Measurements from ENCODE around the gene ANXA6. TPM values are rescaled to one million over a fixed set of nuclear protein-coding genes. Genes with fewer than 3 reads are reported as not detected.

Gene ANXA6
- polyA plus RNA-seq, 1 donor, result 112 TPM

- H3K27ac ChIP-seq (ENCODE audit: low read length), result no peak overlapping the region
- no peaks in the 10 kb centered on the region for H3K9me3 ChIP-seq (ENCODE audit: control insufficient read depth, low read depth, low read length)
- no CpG with 5 or more reads among the region's 1 CpG for WGBS (ENCODE audit: insufficient coverage, low lambda C conversion rate)
- H3K4me3 ChIP-seq (ENCODE audit: low read length), result no peak overlapping the region
- DNase-seq, result no peak
- no peaks in the 10 kb centered on the region for H3K27me3 ChIP-seq (ENCODE audit: control insufficient read depth, insufficient read depth, low read length)
- H3K4me1 ChIP-seq (ENCODE audit: control insufficient read depth, insufficient read depth, low read length), result peaks cover 10% of the 10 kb centered on the region
- H3K36me3 ChIP-seq (ENCODE audit: control insufficient read depth, insufficient read depth, low read length), result peaks cover 53% of the 10 kb centered on the region
Measured at GRCh38 chr5:151065609-151066008, 92.0 kb downstream of the ANXA6 start.

GRCh38 chr5:151064916-151065499, 92.6 kb downstream of the ANXA6 start:
- Histone ChIP-seq H3K4me3 (ENCODE audit: low read length) (no peak overlapping the region), H3K36me3 (ENCODE audit: control insufficient read depth, insufficient read depth, low read length) (peaks cover 59% of the 10 kb centered on the region), H3K27me3 (ENCODE audit: control insufficient read depth, insufficient read depth, low read length) (no peaks in the 10 kb centered on the region), H3K9me3 (ENCODE audit: control insufficient read depth, low read depth, low read length) (no peaks in the 10 kb centered on the region), H3K4me1 (ENCODE audit: control insufficient read depth, insufficient read depth, low read length) (peaks cover 10% of the 10 kb centered on the region), H3K27ac (ENCODE audit: low read length) (no peak overlapping the region)
- no peak for DNase-seq
- WGBS (ENCODE audit: insufficient coverage, low lambda C conversion rate), result no CpG with 5 or more reads among the region's 12 CpGs

- no peak for DNase-seq
- no CpG with 5 or more reads among the region's 17 CpGs for WGBS (ENCODE audit: insufficient coverage, low lambda C conversion rate)
- Histone ChIP-seq H3K4me1 (ENCODE audit: control insufficient read depth, insufficient read depth, low read length) (peaks cover 10% of the 10 kb centered on the region), H3K27me3 (ENCODE audit: control insufficient read depth, insufficient read depth, low read length) (no peaks in the 10 kb centered on the region), H3K9me3 (ENCODE audit: control insufficient read depth, low read depth, low read length) (no peaks in the 10 kb centered on the region), H3K27ac (ENCODE audit: low read length) (no peak overlapping the region), H3K36me3 (ENCODE audit: control insufficient read depth, insufficient read depth, low read length) (peaks cover 66% of the 10 kb centered on the region), H3K4me3 (ENCODE audit: low read length) (no peak overlapping the region)
Measured at GRCh38 chr5:151063142-151063989, 94.2 kb downstream of the ANXA6 start.

- Histone ChIP-seq H3K27ac (ENCODE audit: low read length) (no peak overlapping the region), H3K4me3 (ENCODE audit: low read length) (no peak overlapping the region), H3K4me1 (ENCODE audit: control insufficient read depth, insufficient read depth, low read length) (peaks cover 10% of the 10 kb centered on the region), H3K36me3 (ENCODE audit: control insufficient read depth, insufficient read depth, low read length) (peaks cover 65% of the 10 kb centered on the region), H3K27me3 (ENCODE audit: control insufficient read depth, insufficient read depth, low read length) (no peaks in the 10 kb centered on the region), H3K9me3 (ENCODE audit: control insufficient read depth, low read depth, low read length) (no peaks in the 10 kb centered on the region)
- WGBS (ENCODE audit: insufficient coverage, low lambda C conversion rate), result no CpG with 5 or more reads among the region's 5 CpGs
- DNase-seq, result peak; percentile 58 to 77
Measured at GRCh38 chr5:151062405-151063141, 95.0 kb downstream of the ANXA6 start.

- Histone ChIP-seq H3K4me3 (ENCODE audit: low read length) (no peak overlapping the region), H3K36me3 (ENCODE audit: control insufficient read depth, insufficient read depth, low read length) (peaks cover 69% of the 10 kb centered on the region), H3K4me1 (ENCODE audit: control insufficient read depth, insufficient read depth, low read length) (peaks cover 10% of the 10 kb centered on the region), H3K9me3 (ENCODE audit: control insufficient read depth, low read depth, low read length) (no peaks in the 10 kb centered on the region), H3K27me3 (ENCODE audit: control insufficient read depth, insufficient read depth, low read length) (no peaks in the 10 kb centered on the region), H3K27ac (ENCODE audit: low read length) (no peak overlapping the region)
- DNase-seq, result no peak
- no CpG with 5 or more reads among the region's 6 CpGs for WGBS (ENCODE audit: insufficient coverage, low lambda C conversion rate)
Measured at GRCh38 chr5:151060742-151061141, 96.8 kb downstream of the ANXA6 start.

GRCh38 chr5:151058891-151059489, 98.6 kb downstream of the ANXA6 start:
- no peak overlapping the region for H3K4me3 ChIP-seq (ENCODE audit: low read length)
- no peak overlapping the region for H3K27ac ChIP-seq (ENCODE audit: low read length)
- WGBS (ENCODE audit: insufficient coverage, low lambda C conversion rate), result no CpG with 5 or more reads among the region's 7 CpGs
- H3K27me3 ChIP-seq (ENCODE audit: control insufficient read depth, insufficient read depth, low read length), result no peaks in the 10 kb centered on the region
- H3K4me1 ChIP-seq (ENCODE audit: control insufficient read depth, insufficient read depth, low read length), result peaks cover 11% of the 10 kb centered on the region
- H3K9me3 ChIP-seq (ENCODE audit: control insufficient read depth, low read depth, low read length), result no peaks in the 10 kb centered on the region
- peaks cover 85% of the 10 kb centered on the region for H3K36me3 ChIP-seq (ENCODE audit: control insufficient read depth, insufficient read depth, low read length)
- DNase-seq, result no peak

GRCh38 chr5:151058301-151058700, 99.3 kb downstream of the ANXA6 start:
- Histone ChIP-seq H3K27me3 (ENCODE audit: control insufficient read depth, insufficient read depth, low read length) (no peaks in the 10 kb centered on the region), H3K27ac (ENCODE audit: low read length) (no peak overlapping the region), H3K4me1 (ENCODE audit: control insufficient read depth, insufficient read depth, low read length) (peaks cover 5% of the 10 kb centered on the region), H3K9me3 (ENCODE audit: control insufficient read depth, low read depth, low read length) (no peaks in the 10 kb centered on the region), H3K4me3 (ENCODE audit: low read length) (no peak overlapping the region), H3K36me3 (ENCODE audit: control insufficient read depth, insufficient read depth, low read length) (peaks cover 90% of the 10 kb centered on the region)
- WGBS (ENCODE audit: insufficient coverage, low lambda C conversion rate), result no CpG with 5 or more reads among the region's 5 CpGs
- no peak for DNase-seq

GRCh38 chr5:151056379-151057325, 100.9 kb downstream of the ANXA6 start:
- Histone ChIP-seq H3K27ac (ENCODE audit: low read length) (no peak overlapping the region), H3K27me3 (ENCODE audit: control insufficient read depth, insufficient read depth, low read length) (no peaks in the 10 kb centered on the region), H3K4me3 (ENCODE audit: low read length) (no peak overlapping the region), H3K36me3 (ENCODE audit: control insufficient read depth, insufficient read depth, low read length) (peaks cover 84% of the 10 kb centered on the region), H3K9me3 (ENCODE audit: control insufficient read depth, low read depth, low read length) (no peaks in the 10 kb centered on the region), H3K4me1 (ENCODE audit: control insufficient read depth, insufficient read depth, low read length) (peaks cover 5% of the 10 kb centered on the region)
- DNase-seq, result no peak
- 80% methylated on average over 2 of the region's 25 CpGs for WGBS (ENCODE audit: insufficient coverage, low lambda C conversion rate)

GRCh38 chr5:151055336-151055735, 102.2 kb downstream of the ANXA6 start:
- Histone ChIP-seq H3K27ac (ENCODE audit: low read length) (no peak overlapping the region), H3K9me3 (ENCODE audit: control insufficient read depth, low read depth, low read length) (no peaks in the 10 kb centered on the region), H3K4me3 (ENCODE audit: low read length) (no peak overlapping the region), H3K4me1 (ENCODE audit: control insufficient read depth, insufficient read depth, low read length) (peaks cover 5% of the 10 kb centered on the region), H3K36me3 (ENCODE audit: control insufficient read depth, insufficient read depth, low read length) (peaks cover 81% of the 10 kb centered on the region), H3K27me3 (ENCODE audit: control insufficient read depth, insufficient read depth, low read length) (no peaks in the 10 kb centered on the region)
- WGBS (ENCODE audit: insufficient coverage, low lambda C conversion rate), result no CpG with 5 or more reads among the region's 6 CpGs
- no peak for DNase-seq
